K562 (cell line): ENCODE data around the gene PRAC2. TPM values are rescaled to one million over a fixed set of nuclear protein-coding genes. Genes with fewer than 3 reads are reported as not detected.

Experiments
- ATAC-seq: fragments of 200-7000 bp; cut with Tn5 transposase; 3 replicates; pipeline ENCODE4 v1.9.1; 2020; ENCODE audit warnings: moderate library complexity
- BruUV-seq: library from RNA; stranded (reverse); fragments of 400-500 nt; replicated peaks from 2 replicates; lab custom pipeline; 2021; lab: Mats Ljungman, UMichigan
- CTCF ChIA-PET: fragments of 300-600 bp; formaldehyde crosslinking; extraction: SDS; loops from one replicate; lab custom pipeline; 2021; ENCODE audit warnings: low intra/inter-chr PET ratio; lab: Yijun Ruan, JAX
- POLR2A ChIA-PET: fragments of 300-600, 350-650 bp; sonication (Branson Sonifier 250); formaldehyde crosslinking; extraction: SDS; loops from one replicate; lab custom pipeline; 2021; ENCODE audit warnings: antibody characterized with exemption, inconsistent platforms; lab: Yijun Ruan, JAX
- DNase-seq, 4 experiments: peaks; one replicate each; pipeline versions ENCODE4 v3.0.0 to v3.0.0-alpha.2; 2011 to 2018; ENCODE audit warnings: low spot score in 3 of 4, mixed read lengths in 3 of 4; ENCODE audit errors: extremely low read depth in 1 of 4
- FAIRE-seq: peaks from 2 replicates; lab custom pipeline; 2011; peaks lifted over from hg19 to GRCh38; lab: Jason Lieb, UNC
- H2AFZ ChIP-seq: 2 replicates; pipeline ENCODE4 v1.6.0; 2011; ENCODE audit warnings: low read depth, low read length, control low read depth, inconsistent platforms
- H3K27ac ChIP-seq: fragments of 200-600 bp; 3 replicates; pipeline ENCODE4 v1.8.0; 2011; ENCODE audit warnings: low read depth, mild to moderate bottlenecking, control low read depth, inconsistent platforms, low read length, moderate library complexity, mixed read lengths; ENCODE audit errors: extremely low read depth
- H3K27me3 ChIP-seq, 2 experiments: fragments of 300-600 bp in 1 of 2; 2 replicates in 1 of 2; 3 replicates in 1 of 2; pipeline versions ENCODE4 v1.6.0 to v1.8.0; 2011; ENCODE audit warnings: inconsistent platforms in 2 of 2, low read length in 2 of 2, mild to moderate bottlenecking in 1 of 2, mixed read lengths in 1 of 2, moderate library complexity in 1 of 2; ENCODE audit not compliant: control insufficient read depth in 2 of 2, insufficient read depth in 2 of 2
- H3K36me3 ChIP-seq: fragments of 300-600 bp; 3 replicates; pipeline ENCODE4 v1.8.0; 2011; ENCODE audit warnings: mild to moderate bottlenecking, low read length, inconsistent platforms; ENCODE audit not compliant: control insufficient read depth, insufficient read depth
- H3K4me1 ChIP-seq, 2 experiments: fragments of 200-600 bp in 1 of 2; replicated peaks in 1 of 2; 2 replicates in 1 of 2; 3 replicates in 1 of 2; pipeline versions ENCODE4 v1.5.1 to v1.8.0; 2011; ENCODE audit warnings: inconsistent platforms in 2 of 2, low read length in 2 of 2, mild to moderate bottlenecking in 1 of 2, mixed read lengths in 1 of 2, moderate library complexity in 1 of 2; ENCODE audit not compliant: control insufficient read depth in 2 of 2, insufficient read depth in 2 of 2
- H3K4me2 ChIP-seq: 2 replicates; pipeline ENCODE4 v1.6.1; 2011; ENCODE audit warnings: low read length, control low read depth, inconsistent platforms, mixed read lengths; ENCODE audit not compliant: insufficient read depth
- H3K4me3 ChIP-seq: fragments of 200-600 bp; sonication (generic), shearing (Covaris generic); 2 replicates; pipeline ENCODE4 v1.5.1; 2016; ENCODE audit warnings: control low read depth, inconsistent platforms
- H3K79me2 ChIP-seq: fragments of 200-600 bp; 3 replicates; pipeline ENCODE4 v1.8.0; 2011; ENCODE audit warnings: low read length, inconsistent platforms; ENCODE audit not compliant: control insufficient read depth, insufficient read depth
- H3K9ac ChIP-seq, 2 experiments: 2 replicates each; pipeline versions ENCODE4 v1.6.0 to v1.6.1; 2011; ENCODE audit warnings: low read depth in 2 of 2, low read length in 2 of 2, control low read depth in 1 of 2, inconsistent platforms in 1 of 2, mild to moderate bottlenecking in 1 of 2, mixed read lengths in 1 of 2; ENCODE audit not compliant: insufficient read depth in 1 of 2
- H3K9me1 ChIP-seq: one replicate; pipeline ENCODE4 v1.6.0; 2011; ENCODE audit warnings: inconsistent platforms, mild to moderate bottlenecking, low read length, moderate library complexity; ENCODE audit not compliant: control insufficient read depth, insufficient read depth
- H3K9me3 ChIP-seq: replicated peaks from 2 replicates; pipeline ENCODE4 v1.5.1; 2011; ENCODE audit warnings: low read depth, low read length, inconsistent platforms; ENCODE audit not compliant: control insufficient read depth, insufficient read depth
- H4K20me1 ChIP-seq: replicated peaks from 2 replicates; pipeline ENCODE4 v1.6.1; 2011; ENCODE audit warnings: low read length, inconsistent platforms, mixed read lengths; ENCODE audit not compliant: control insufficient read depth, insufficient read depth
- EGR1 ChIP-seq: fragments of 450-650 bp; conservative IDR thresholded peaks from 2 replicates; pipeline ENCODE4 v1.6.1; 2017; ENCODE audit warnings: mild to moderate bottlenecking
- MAX ChIP-seq: sonication (generic); formaldehyde crosslinking; IDR thresholded peaks from 2 replicates; pipeline ENCODE4 v1.9.0; 2022; ENCODE audit warnings: mild to moderate bottlenecking, missing genetic modification reagents
- PHF20 ChIP-seq: fragments of 450-650 bp; IDR thresholded peaks from 2 replicates; pipeline ENCODE4 v1.6.1; 2018; ENCODE audit not compliant: partially characterized antibody
- TARDBP ChIP-seq: fragments of 450-650 bp; IDR thresholded peaks from 2 replicates; pipeline ENCODE4 v1.6.1; 2016
- WGBS: fragments of 100-300 bp; shearing (Covaris generic); methylation state at CpG from one replicate; pipeline ENCODE4 v1.1.6; 2016; ENCODE audit warnings: low coverage, mixed read lengths; ENCODE audit not compliant: insufficient coverage; ENCODE audit errors: missing lambda C conversion rate; 5-methylcytosine and 5-hydroxymethylcytosine counted together
- in situ Hi-C: fragments of 300-500 bp; cut with MboI; formaldehyde crosslinking; loops from 4 replicates; pipeline ENCODE4 v1.15.0; 2018; ENCODE audit warnings: inconsistent platforms, mixed read lengths
- intact Hi-C: fragments of 100-400 bp; cut with micrococcal nuclease; formaldehyde crosslinking; loops from 2 replicates; pipeline ENCODE4 v1.14.2; 2022
- polyA plus RNA-seq, 8 experiments: library from polyadenylated mRNA; depleted of rRNA in 4 of 8; stranded (reverse) in 5 of 8; unstranded in 3 of 8; fragments of >200 nt; fragmentation: Nextera tagmentation in 2 of 8; fragmentation: Illumina TruSeq in 1 of 8; extraction: Ambion mirVana in 2 of 8; extraction: Trizol in 1 of 8; gene quantifications; 2 replicates each; pipeline versions ENCODE4 v1.2.1 to v1.2.3, GENCODE V29; 2011 to 2014; ENCODE audit warnings: inconsistent platforms in 1 of 8, missing spikeins in 1 of 8
- total RNA-seq, 7 experiments: library from RNA; depleted of rRNA in 6 of 7; stranded (reverse); fragments of >200 nt in 6 of 7; fragmentation: Illumina TruSeq in 2 of 7; extraction: Trizol in 2 of 7; gene quantifications; 2 replicates each; pipeline versions ENCODE4 v1.2.1 to v1.2.3, GENCODE V29; 2011 to 2021; ENCODE audit warnings: low replicate concordance in 1 of 7

Gene PRAC2
- total and polyA plus RNA-seq, 9 of the 15 experiments (the other 6 are each of a cell fraction or from before 2014, with no cell fraction given) = not detected

DNA sequence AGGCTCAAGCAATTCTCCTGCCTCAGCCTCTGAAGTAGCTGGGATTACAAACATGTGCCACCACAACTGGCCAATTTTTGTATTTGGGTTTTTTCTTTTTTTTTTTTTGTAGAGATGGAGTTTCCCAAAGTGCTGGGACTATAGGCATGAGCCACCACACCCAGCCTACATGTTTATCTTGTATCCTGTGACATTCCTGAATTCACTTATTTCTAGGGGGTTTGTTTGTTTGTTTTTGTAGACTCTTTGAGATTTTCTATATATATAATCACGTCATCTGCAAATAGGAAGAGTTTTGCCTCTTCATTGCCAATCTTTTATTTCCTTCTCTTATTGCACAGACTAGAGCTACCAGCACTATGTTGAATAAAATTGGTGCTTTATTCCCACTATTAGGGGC lies 29.8 kb upstream of the PRAC2 start:
- Histone ChIP-seq H3K9ac (no peak overlapping the region), H3K36me3 (no peaks in the 10 kb centered on the region), H3K27me3 (peaks cover 2 to 4% of the 10 kb centered on the region in 2 experiments; a peak in 3 of 5 replicates), H3K27ac (no peak overlapping the region), H2AFZ (no peak overlapping the region), H3K79me2 (no peaks in the 10 kb centered on the region), H3K9me1 (no peaks in the 10 kb centered on the region), H3K4me2 (no peak overlapping the region), H3K4me1 (no peaks in the 10 kb centered on the region; a peak in 1 of 5 replicates), H3K9me3 (no peaks in the 10 kb centered on the region), H3K4me3 (no peak overlapping the region), H4K20me1 (no peaks in the 10 kb centered on the region)
- ChIA-PET CTCF (interaction anchor here (0.7 kb wide), 1 partner anchor 537 kb away, joined by 5 read pairs; no protein-coding TSS in a partner anchor), POLR2A (interaction anchor here (0.6 kb wide), 1 partner anchor 73 kb away, joined by 3 read pairs; no protein-coding TSS in a partner anchor)
- no peak for TF ChIP-seq TARDBP
- TF ChIP-seq PHF20 = no peak
- no peak for DNase-seq
- intact Hi-C loops (no loop called here), in situ Hi-C loops (loop anchor here (25.0 kb wide), 1 partner anchor 344 kb away; no protein-coding TSS in a partner anchor)
- 0% methylated on average over 1 of the region's 1 CpG for WGBS
- BruUV-seq = no TSS peak
- FAIRE-seq = no peak
- no peak for ATAC-seq

DNA sequence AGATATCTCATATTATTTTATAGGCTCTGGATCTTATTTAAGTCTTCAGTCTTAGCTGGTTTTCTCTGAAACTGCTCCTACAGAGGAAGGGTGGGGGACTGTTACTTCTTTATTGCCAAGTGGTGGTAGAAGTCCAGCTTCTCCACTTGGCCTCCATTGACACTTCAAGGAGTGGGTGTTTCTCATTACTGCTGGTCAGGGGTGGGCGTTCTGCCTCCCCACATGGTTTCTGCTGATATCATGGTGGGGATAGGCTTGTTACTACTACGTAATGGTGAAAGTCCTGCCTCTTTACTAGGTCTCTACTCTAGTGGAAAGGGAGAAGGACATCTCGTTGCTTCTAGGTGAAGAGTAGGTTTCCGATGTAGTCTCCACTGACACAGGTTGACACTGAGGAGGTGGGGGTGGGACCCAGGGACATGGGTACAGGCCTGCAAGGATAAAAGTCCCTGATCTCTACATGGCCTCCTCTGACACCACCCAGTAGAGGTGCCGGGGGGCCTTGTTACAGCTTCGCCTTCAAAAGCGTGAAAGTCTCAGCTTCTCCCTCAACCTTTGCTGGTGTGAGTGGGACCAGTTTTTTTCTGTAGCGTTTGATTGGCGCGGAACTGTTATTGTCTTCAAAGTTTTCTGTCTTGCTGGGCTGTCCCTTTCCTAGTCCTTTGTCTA lies 21.0 kb upstream of the PRAC2 start:
- Histone ChIP-seq H4K20me1 (no peaks in the 10 kb centered on the region), H3K79me2 (no peaks in the 10 kb centered on the region), H3K9me3 (no peaks in the 10 kb centered on the region), H2AFZ (no peak overlapping the region)
- ATAC-seq = no peak
- DNase-seq = peak in 3 of 4 experiments; percentile 1 to 4 (median 2)
- CTCF ChIA-PET = no interaction called here
- no TSS peak for BruUV-seq
- in situ Hi-C loops (no loop called here), intact Hi-C loops (no loop called here)
- 3% methylated on average over 10 of the region's 10 CpGs for WGBS
- TF ChIP-seq MAX (CRISPR knock-in tag) (no peak), EGR1 (peak; percentile 41; the same call in 1 of the 2 replicates)
- TF ChIP-seq, all 486 proteins: peak for 1
- Histone ChIP-seq H3K27ac (no peak overlapping the region), H3K27me3 (peaks cover 23 to 47% of the 10 kb centered on the region in 2 experiments), H3K4me2 (no peak overlapping the region), H3K9ac (no peak overlapping the region), H3K4me3 (no peak overlapping the region), H3K36me3 (no peaks in the 10 kb centered on the region), H3K4me1 (no peaks in the 10 kb centered on the region; a peak in 1 of 5 replicates), H3K9me1 (no peaks in the 10 kb centered on the region)
- FAIRE-seq = no peak
- POLR2A ChIA-PET = interaction anchor here (0.6 kb wide), 1 partner anchor 23 kb away, joined by 3 read pairs; no protein-coding TSS in a partner anchor
